ENCODE measurements around the gene PLCG1. TPM values are rescaled to one million over a fixed set of nuclear protein-coding genes. Genes with fewer than 3 reads are reported as not detected.

Gene PLCG1
- total and polyA plus RNA-seq, 9 of the 15 experiments (the other 6 are each of a cell fraction or from before 2014, with no cell fraction given) = 1.7 to 67.0 (median 34.8) TPM

DNA sequence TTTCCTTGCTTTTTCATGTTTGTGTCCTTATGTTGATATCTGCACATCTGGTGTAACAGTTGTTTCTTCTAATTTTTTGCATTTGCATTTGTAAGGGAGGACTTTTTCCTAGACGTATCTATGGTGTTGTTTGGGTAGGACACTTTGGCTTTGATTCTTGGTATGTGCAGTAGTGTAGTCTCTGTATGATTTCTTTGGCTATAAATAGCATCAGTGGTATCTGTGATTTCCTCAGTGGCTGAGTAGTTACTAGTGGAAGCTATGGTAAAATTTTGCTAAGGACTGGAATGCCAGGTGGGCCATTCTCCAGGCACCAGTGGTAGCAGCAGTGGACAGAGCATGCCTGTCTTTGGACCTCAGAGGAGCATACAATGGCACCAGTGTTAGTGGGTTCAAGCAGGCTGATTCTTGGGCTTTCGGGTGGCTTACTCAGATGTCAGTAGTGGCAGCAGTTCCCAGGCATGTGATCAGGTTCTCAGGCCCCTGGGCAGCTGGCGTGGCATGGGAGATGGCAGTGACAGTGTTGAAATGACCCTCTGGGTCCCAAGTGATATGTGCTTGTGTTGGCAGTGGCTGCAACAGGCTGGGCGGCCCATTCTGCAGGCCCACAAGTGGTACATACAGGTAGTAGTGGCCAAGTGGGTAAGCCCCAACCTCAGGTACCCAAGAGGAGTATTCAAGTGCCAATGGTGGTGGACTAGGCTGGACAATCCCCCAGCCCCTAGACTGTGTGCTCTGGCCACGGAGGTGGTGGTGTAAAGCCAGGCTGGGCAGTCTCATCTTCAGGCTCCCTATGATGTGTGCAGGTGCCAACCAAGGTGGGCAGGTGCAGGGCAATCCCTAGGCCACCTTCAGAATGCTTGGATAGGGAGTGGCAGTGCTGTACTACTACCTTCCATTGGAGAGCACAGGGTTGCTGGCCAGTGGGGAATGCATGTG, 54.5 kb downstream of the PLCG1 start:
- ChIA-PET POLR2A (interaction anchor here (1.2 kb wide), 1 partner anchor 10 kb away, joined by 6 read pairs; no protein-coding TSS in a partner anchor), CTCF (ENCODE audit: low intra/inter-chr PET ratio) (interaction anchor here (0.6 kb wide), 1 partner anchor 721 kb away, joined by 4 read pairs; no protein-coding TSS in a partner anchor)
- ATAC-seq (no peak), DNase-seq (ENCODE audit: extremely low read depth in 1 of 4, low spot score in 3 of 4) (no peak), FAIRE-seq (no peak)
- H2AFZ ChIP-seq (ENCODE audit: low read depth, low read length) = no peak overlapping the region
- no peak overlapping the region for H3K4me3 ChIP-seq
- H3K27ac ChIP-seq (ENCODE audit: extremely low read depth, low read depth, low read length) = no peak overlapping the region; the same call in 2 of the 3 replicates
- H3K9ac ChIP-seq (ENCODE audit: insufficient read depth in 1 of 2, low read depth in 2 of 2, low read length in 2 of 2) = no peak overlapping the region
- no peaks in the 10 kb centered on the region for H3K9me1 ChIP-seq (ENCODE audit: control insufficient read depth, insufficient read depth, low read length)
- intact Hi-C loops (cut with micrococcal nuclease) (loop anchor here (1.0 kb wide), 1 partner anchor 41 kb away; no protein-coding TSS in a partner anchor), in situ Hi-C loops (cut with MboI) (no loop called here)
- no peaks in the 10 kb centered on the region for H3K27me3 ChIP-seq (ENCODE audit: control insufficient read depth in 2 of 2, insufficient read depth in 2 of 2, low read length in 2 of 2)
- BruUV-seq (replicated peaks) = no TSS peak
- H4K20me1 ChIP-seq (replicated peaks; ENCODE audit: control insufficient read depth, insufficient read depth, low read length) = no peaks in the 10 kb centered on the region
- H3K79me2 ChIP-seq (ENCODE audit: control insufficient read depth, insufficient read depth, low read length) = no peaks in the 10 kb centered on the region
- H3K36me3 ChIP-seq (ENCODE audit: control insufficient read depth, insufficient read depth, low read length) = no peaks in the 10 kb centered on the region
- H3K9me3 ChIP-seq (replicated peaks; ENCODE audit: control insufficient read depth, insufficient read depth, low read depth, low read length) = peaks cover 8% of the 10 kb centered on the region; the same call in 1 of the 2 replicates
- 85% methylated on average over 5 of the region's 5 CpGs for WGBS (ENCODE audit: insufficient coverage, low coverage, missing lambda C conversion rate)
- no peaks in the 10 kb centered on the region for H3K4me1 ChIP-seq (replicated peaks in 1 of 2; ENCODE audit: control insufficient read depth in 2 of 2, insufficient read depth in 2 of 2, low read length in 2 of 2)
- no peak overlapping the region for H3K4me2 ChIP-seq (ENCODE audit: insufficient read depth, low read length)
- TF ChIP-seq PKNOX1 (IDR thresholded peaks at IDR 0.05) (no peak), KHSRP (IDR thresholded peaks at IDR 0.05) (no peak), CREM (IDR thresholded peaks at IDR 0.05; ENCODE audit: low read depth) (no peak), ESRRA (IDR thresholded peaks at IDR 0.05; ENCODE audit: borderline replicate concordance, low read depth) (no peak), SFPQ (IDR thresholded peaks at IDR 0.05; ENCODE audit: low read depth, low read length) (no peak), ZNF217 (CRISPR knock-in tag; IDR thresholded peaks at IDR 0.05) (no peak), ZNF668 (CRISPR knock-in tag; IDR thresholded peaks at IDR 0.05) (no peak), BRD4 (IDR thresholded peaks at IDR 0.05) (no peak), SREBF1 (IDR thresholded peaks at IDR 0.05; ENCODE audit: borderline replicate concordance, low read depth, low read length) (no peak)
- TF ChIP-seq, protein P1, sequence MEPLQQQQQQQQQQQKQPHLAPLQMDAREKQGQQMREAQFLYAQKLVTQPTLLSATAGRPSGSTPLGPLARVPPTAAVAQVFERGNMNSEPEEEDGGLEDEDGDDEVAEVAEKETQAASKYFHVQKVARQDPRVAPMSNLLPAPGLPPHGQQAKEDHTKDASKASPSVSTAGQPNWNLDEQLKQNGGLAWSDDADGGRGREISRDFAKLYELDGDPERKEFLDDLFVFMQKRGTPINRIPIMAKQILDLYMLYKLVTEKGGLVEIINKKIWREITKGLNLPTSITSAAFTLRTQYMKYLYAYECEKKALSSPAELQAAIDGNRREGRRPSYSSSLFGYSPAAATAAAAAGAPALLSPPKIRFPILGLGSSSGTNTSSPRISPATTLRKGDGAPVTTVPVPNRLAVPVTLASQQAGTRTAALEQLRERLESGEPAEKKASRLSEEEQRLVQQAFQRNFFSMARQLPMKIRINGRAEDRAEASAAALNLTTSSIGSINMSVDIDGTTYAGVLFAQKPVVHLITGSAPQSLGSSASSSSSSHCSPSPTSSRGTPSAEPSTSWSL (CRISPR knock-in tag; IDR thresholded peaks at IDR 0.05; ENCODE audit: borderline replicate concordance) = no peak
- TF ChIP-seq, protein P2, sequence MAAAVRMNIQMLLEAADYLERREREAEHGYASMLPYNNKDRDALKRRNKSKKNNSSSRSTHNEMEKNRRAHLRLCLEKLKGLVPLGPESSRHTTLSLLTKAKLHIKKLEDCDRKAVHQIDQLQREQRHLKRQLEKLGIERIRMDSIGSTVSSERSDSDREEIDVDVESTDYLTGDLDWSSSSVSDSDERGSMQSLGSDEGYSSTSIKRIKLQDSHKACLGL (CRISPR knock-in tag; IDR thresholded peaks at IDR 0.05; ENCODE audit: borderline replicate concordance, poor library complexity, severe bottlenecking) = no peak
- TF ChIP-seq, protein P3, sequence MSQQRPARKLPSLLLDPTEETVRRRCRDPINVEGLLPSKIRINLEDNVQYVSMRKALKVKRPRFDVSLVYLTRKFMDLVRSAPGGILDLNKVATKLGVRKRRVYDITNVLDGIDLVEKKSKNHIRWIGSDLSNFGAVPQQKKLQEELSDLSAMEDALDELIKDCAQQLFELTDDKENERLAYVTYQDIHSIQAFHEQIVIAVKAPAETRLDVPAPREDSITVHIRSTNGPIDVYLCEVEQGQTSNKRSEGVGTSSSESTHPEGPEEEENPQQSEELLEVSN (IDR thresholded peaks at IDR 0.05; ENCODE audit: borderline replicate concordance in 1 of 2, extremely low read depth in 1 of 2, insufficient read depth in 1 of 2, insufficient read length in 1 of 2, low read depth in 1 of 2, low read length in 1 of 2, poor library complexity in 1 of 2, severe bottlenecking in 1 of 2) = no peak
- TF ChIP-seq, protein P4, sequence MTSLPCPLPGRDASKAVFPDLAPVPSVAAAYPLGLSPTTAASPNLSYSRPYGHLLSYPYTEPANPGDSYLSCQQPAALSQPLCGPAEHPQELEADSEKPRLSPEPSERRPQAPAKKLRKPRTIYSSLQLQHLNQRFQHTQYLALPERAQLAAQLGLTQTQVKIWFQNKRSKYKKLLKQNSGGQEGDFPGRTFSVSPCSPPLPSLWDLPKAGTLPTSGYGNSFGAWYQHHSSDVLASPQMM (CRISPR knock-in tag; IDR thresholded peaks at IDR 0.05) = no peak
